GM23338 (cell line): ENCODE data around the gene VPS45. TPM values are rescaled to one million over a fixed set of nuclear protein-coding genes. Genes with fewer than 3 reads are reported as not detected.

ENCODE experiments used
- ATAC-seq: fragments of 200-7000 bp; cut with Tn5 transposase; 3 replicates; pipeline ENCODE4 v1.9.1; 2020
- DNase-seq: peaks from one replicate; pipeline ENCODE4 v3.0.0-alpha.2; 2015; ENCODE audit warnings: low spot score
- H2AFZ ChIP-seq: fragments of 200-600 bp; sonication (generic); 2 replicates; pipeline ENCODE4 v1.8.0; 2016; ENCODE audit warnings: antibody characterized with exemption, mild to moderate bottlenecking, moderate library complexity
- H3F3A ChIP-seq: fragments of 200-600 bp; sonication (generic); replicated peaks from 2 replicates; pipeline ENCODE4 v1.8.0; 2017; ENCODE audit warnings: antibody characterized with exemption, mixed run types, low read depth
- H3K27ac ChIP-seq: fragments of 200-600 bp; sonication (generic); 2 replicates; pipeline ENCODE4 v1.6.1; 2016; ENCODE audit warnings: low read depth
- H3K27me3 ChIP-seq: fragments of 200-600 bp; sonication (generic); 2 replicates; pipeline ENCODE4 v1.8.0; 2016; ENCODE audit warnings: mild to moderate bottlenecking, mixed run types, moderate library complexity; ENCODE audit not compliant: insufficient read depth
- H3K36me3 ChIP-seq: fragments of 200-600 bp; sonication (generic); 2 replicates; pipeline ENCODE4 v1.8.0; 2016; ENCODE audit warnings: mild to moderate bottlenecking; ENCODE audit not compliant: insufficient read depth
- H3K4me1 ChIP-seq: fragments of 200-600 bp; sonication (generic); 2 replicates; pipeline ENCODE4 v1.8.0; 2016; ENCODE audit warnings: mild to moderate bottlenecking, moderate library complexity; ENCODE audit not compliant: insufficient read depth
- H3K4me2 ChIP-seq: fragments of 200-600 bp; sonication (generic); 2 replicates; pipeline ENCODE4 v1.7.1; 2017; ENCODE audit warnings: mixed run types
- H3K4me3 ChIP-seq: fragments of 200-600 bp; sonication (generic); 2 replicates; pipeline ENCODE4 v1.6.1; 2016; ENCODE audit warnings: mixed run types
- H3K79me2 ChIP-seq: fragments of 200-600 bp; sonication (generic); replicated peaks from 2 replicates; pipeline ENCODE4 v1.8.0; 2017; ENCODE audit warnings: mild to moderate bottlenecking; ENCODE audit not compliant: insufficient read depth
- H3K9me2 ChIP-seq: fragments of 200-600 bp; sonication (generic); 2 replicates; pipeline ENCODE4 v1.8.0; 2017; ENCODE audit not compliant: insufficient read depth
- H4K20me1 ChIP-seq: fragments of 200-600 bp; sonication (generic); replicated peaks from 2 replicates; pipeline ENCODE4 v1.8.0; 2017; ENCODE audit warnings: mild to moderate bottlenecking; ENCODE audit not compliant: insufficient read depth
- H3K27ac Mint-ChIP-seq: 2 replicates; pipeline ENCODE4 v1.8.0; 2020; ENCODE audit warnings: inconsistent platforms, mild to moderate bottlenecking, moderate library complexity, mixed read lengths
- H3K27me3 Mint-ChIP-seq: 3 replicates; pipeline ENCODE4 v1.8.0; 2022; ENCODE audit warnings: low read depth, mild to moderate bottlenecking, moderate library complexity, mixed read lengths, inconsistent platforms; ENCODE audit not compliant: insufficient read depth, poor library complexity
- H3K36me3 Mint-ChIP-seq: 3 replicates; pipeline ENCODE4 v1.8.0; 2021; ENCODE audit warnings: low read depth, mild to moderate bottlenecking, inconsistent platforms, moderate library complexity, mixed read lengths
- H3K4me1 Mint-ChIP-seq: 3 replicates; pipeline ENCODE4 v1.8.0; 2020; ENCODE audit warnings: mild to moderate bottlenecking, inconsistent platforms, mixed read lengths
- H3K4me3 Mint-ChIP-seq: 3 replicates; pipeline ENCODE4 v1.8.0; 2021; ENCODE audit warnings: moderate library complexity, mild to moderate bottlenecking, inconsistent platforms, mixed read lengths
- H3K9me3 Mint-ChIP-seq: 3 replicates; pipeline ENCODE4 v1.8.0; 2020; ENCODE audit warnings: moderate library complexity, mild to moderate bottlenecking, inconsistent platforms, mixed read lengths
- CREB1 ChIP-seq: fragments of 250-450 bp; sonication (Bioruptor Pico); IDR thresholded peaks from 2 replicates; pipeline ENCODE4 v1.5.0; 2020; ENCODE audit warnings: low read depth, mild to moderate bottlenecking, moderate library complexity
- EZH2 ChIP-seq: fragments of 200-600 bp; sonication (generic); IDR thresholded peaks from one replicate; pipeline ENCODE4 v1.8.0; 2017; ENCODE audit warnings: antibody characterized with exemption, mild to moderate bottlenecking, low read depth; ENCODE audit not compliant: unreplicated experiment
- EZH2phosphoT487 ChIP-seq: fragments of 200-600 bp; sonication (generic); IDR thresholded peaks from one replicate; pipeline ENCODE4 v1.8.1; 2018; ENCODE audit warnings: antibody characterized with exemption; ENCODE audit not compliant: unreplicated experiment
- JUNB ChIP-seq: IDR thresholded peaks from one replicate; pipeline ENCODE4 v1.6.1; 2016; ENCODE audit warnings: antibody characterized with exemption; ENCODE audit not compliant: unreplicated experiment
- NANOG ChIP-seq: IDR thresholded peaks from 2 replicates; pipeline ENCODE4 v1.6.1; 2016; ENCODE audit warnings: antibody characterized with exemption, borderline replicate concordance
- POLR2AphosphoS5 ChIP-seq: IDR thresholded peaks from 2 replicates; pipeline ENCODE4 v1.6.1; 2016; ENCODE audit warnings: antibody characterized with exemption, low read depth
- STAT1 ChIP-seq: IDR thresholded peaks from one replicate; pipeline ENCODE4 v1.6.1; 2016; ENCODE audit warnings: antibody characterized with exemption; ENCODE audit not compliant: unreplicated experiment
- ZNF114 ChIP-seq: fragments of 250-450 bp; sonication (Bioruptor Pico); IDR thresholded peaks from 2 replicates; pipeline ENCODE4 v1.5.0; 2020; ENCODE audit warnings: mild to moderate bottlenecking, moderate library complexity
- ZNF331 ChIP-seq: fragments of 250-450 bp; sonication (Bioruptor Pico); IDR thresholded peaks from 2 replicates; pipeline ENCODE4 v1.5.0; 2020; ENCODE audit warnings: low read depth, mild to moderate bottlenecking, moderate library complexity
- polyA plus RNA-seq: library from polyadenylated mRNA; unstranded; fragments of >200 nt; fragmentation: Nextera tagmentation; extraction: Ambion mirVana; gene quantifications from 2 replicates; pipeline ENCODE4 v1.2.1, GENCODE V29; 2016
- total RNA-seq: library from RNA; depleted of rRNA; stranded (reverse); fragments of >200 nt; shearing (Covaris generic); gene quantifications from 2 replicates; pipeline ENCODE4 v1.2.3, GENCODE V29; 2014
- TF ChIP-seq, protein P1 (sequence below): fragments of 250-450 bp; sonication (Bioruptor Pico); IDR thresholded peaks from 2 replicates; pipeline ENCODE4 v1.5.0; 2020; ENCODE audit warnings: mild to moderate bottlenecking, moderate library complexity
- TF ChIP-seq, protein P2 (sequence below), 2 experiments: fragments of 200-600 bp in 1 of 2; sonication (generic) in 1 of 2; conservative IDR thresholded peaks; 2 replicates each; pipeline versions ENCODE4 v1.5.1 to v1.6.1; 2016 to 2017; ENCODE audit warnings: antibody characterized with exemption in 2 of 2, low read depth in 2 of 2, mild to moderate bottlenecking in 2 of 2, moderate library complexity in 1 of 2
- TF ChIP-seq, protein P3 (sequence below): IDR thresholded peaks from one replicate; pipeline ENCODE4 v1.6.1; 2018; ENCODE audit warnings: antibody characterized with exemption; ENCODE audit not compliant: unreplicated experiment
- TF ChIP-seq, protein P4 (sequence below): IDR thresholded peaks from 2 replicates; pipeline ENCODE4 v1.6.1; 2016; ENCODE audit warnings: antibody characterized with exemption

VPS45 gene
- total and polyA plus RNA-seq, 2 experiments from 2014 or later: 23.5 to 37.5 TPM

DNA sequence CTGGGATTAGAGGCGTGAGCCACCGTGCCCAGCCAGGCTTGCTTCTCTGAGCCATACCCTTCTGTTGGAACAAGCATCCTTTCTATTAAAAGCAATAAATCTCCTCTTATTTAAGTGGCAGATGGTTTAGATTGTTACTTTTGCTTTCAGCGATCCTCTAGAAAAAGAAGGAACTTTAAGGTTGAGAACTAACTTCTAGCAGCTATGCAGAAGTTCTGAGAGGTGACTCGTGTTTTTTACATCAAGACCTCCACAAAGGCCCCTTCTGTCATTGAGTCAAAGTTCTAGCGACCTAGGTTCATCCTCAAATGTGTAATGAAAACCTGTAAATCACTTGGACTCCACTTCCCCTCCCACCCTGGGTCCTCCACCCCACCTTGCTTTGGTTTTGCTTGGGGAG, 112.9 kb downstream of the VPS45 start:
- H3K79me2 ChIP-seq: no peaks in the 10 kb centered on the region
- H3K9me2 ChIP-seq: no peaks in the 10 kb centered on the region
- H3K36me3 ChIP-seq: no peaks in the 10 kb centered on the region
- Mint-ChIP-seq H3K4me3 (no peak overlapping the region), H3K9me3 (no peaks in the 10 kb centered on the region), H3K27ac (no peak overlapping the region), H3K27me3 (peaks cover 2% of the 10 kb centered on the region), H3K4me1 (no peaks in the 10 kb centered on the region; the same call in 2 of the 3 replicates), H3K36me3 (no peaks in the 10 kb centered on the region)
- no peaks in the 10 kb centered on the region for H3K27me3 ChIP-seq
- H2AFZ ChIP-seq: no peak overlapping the region
- DNase-seq: no peak
- no peaks in the 10 kb centered on the region for H3K4me1 ChIP-seq
- no peak for ATAC-seq
- H3K4me2 ChIP-seq: no peak overlapping the region
- H3K27ac ChIP-seq: no peak overlapping the region
- TF ChIP-seq CREB1 (CRISPR knock-in tag): no peak
- no peak for TF ChIP-seq STAT1
- TF ChIP-seq EZH2phosphoT487: no peak
- no peak for TF ChIP-seq ZNF114 (CRISPR knock-in tag)
- no peak for TF ChIP-seq EZH2
- TF ChIP-seq, protein P1, sequence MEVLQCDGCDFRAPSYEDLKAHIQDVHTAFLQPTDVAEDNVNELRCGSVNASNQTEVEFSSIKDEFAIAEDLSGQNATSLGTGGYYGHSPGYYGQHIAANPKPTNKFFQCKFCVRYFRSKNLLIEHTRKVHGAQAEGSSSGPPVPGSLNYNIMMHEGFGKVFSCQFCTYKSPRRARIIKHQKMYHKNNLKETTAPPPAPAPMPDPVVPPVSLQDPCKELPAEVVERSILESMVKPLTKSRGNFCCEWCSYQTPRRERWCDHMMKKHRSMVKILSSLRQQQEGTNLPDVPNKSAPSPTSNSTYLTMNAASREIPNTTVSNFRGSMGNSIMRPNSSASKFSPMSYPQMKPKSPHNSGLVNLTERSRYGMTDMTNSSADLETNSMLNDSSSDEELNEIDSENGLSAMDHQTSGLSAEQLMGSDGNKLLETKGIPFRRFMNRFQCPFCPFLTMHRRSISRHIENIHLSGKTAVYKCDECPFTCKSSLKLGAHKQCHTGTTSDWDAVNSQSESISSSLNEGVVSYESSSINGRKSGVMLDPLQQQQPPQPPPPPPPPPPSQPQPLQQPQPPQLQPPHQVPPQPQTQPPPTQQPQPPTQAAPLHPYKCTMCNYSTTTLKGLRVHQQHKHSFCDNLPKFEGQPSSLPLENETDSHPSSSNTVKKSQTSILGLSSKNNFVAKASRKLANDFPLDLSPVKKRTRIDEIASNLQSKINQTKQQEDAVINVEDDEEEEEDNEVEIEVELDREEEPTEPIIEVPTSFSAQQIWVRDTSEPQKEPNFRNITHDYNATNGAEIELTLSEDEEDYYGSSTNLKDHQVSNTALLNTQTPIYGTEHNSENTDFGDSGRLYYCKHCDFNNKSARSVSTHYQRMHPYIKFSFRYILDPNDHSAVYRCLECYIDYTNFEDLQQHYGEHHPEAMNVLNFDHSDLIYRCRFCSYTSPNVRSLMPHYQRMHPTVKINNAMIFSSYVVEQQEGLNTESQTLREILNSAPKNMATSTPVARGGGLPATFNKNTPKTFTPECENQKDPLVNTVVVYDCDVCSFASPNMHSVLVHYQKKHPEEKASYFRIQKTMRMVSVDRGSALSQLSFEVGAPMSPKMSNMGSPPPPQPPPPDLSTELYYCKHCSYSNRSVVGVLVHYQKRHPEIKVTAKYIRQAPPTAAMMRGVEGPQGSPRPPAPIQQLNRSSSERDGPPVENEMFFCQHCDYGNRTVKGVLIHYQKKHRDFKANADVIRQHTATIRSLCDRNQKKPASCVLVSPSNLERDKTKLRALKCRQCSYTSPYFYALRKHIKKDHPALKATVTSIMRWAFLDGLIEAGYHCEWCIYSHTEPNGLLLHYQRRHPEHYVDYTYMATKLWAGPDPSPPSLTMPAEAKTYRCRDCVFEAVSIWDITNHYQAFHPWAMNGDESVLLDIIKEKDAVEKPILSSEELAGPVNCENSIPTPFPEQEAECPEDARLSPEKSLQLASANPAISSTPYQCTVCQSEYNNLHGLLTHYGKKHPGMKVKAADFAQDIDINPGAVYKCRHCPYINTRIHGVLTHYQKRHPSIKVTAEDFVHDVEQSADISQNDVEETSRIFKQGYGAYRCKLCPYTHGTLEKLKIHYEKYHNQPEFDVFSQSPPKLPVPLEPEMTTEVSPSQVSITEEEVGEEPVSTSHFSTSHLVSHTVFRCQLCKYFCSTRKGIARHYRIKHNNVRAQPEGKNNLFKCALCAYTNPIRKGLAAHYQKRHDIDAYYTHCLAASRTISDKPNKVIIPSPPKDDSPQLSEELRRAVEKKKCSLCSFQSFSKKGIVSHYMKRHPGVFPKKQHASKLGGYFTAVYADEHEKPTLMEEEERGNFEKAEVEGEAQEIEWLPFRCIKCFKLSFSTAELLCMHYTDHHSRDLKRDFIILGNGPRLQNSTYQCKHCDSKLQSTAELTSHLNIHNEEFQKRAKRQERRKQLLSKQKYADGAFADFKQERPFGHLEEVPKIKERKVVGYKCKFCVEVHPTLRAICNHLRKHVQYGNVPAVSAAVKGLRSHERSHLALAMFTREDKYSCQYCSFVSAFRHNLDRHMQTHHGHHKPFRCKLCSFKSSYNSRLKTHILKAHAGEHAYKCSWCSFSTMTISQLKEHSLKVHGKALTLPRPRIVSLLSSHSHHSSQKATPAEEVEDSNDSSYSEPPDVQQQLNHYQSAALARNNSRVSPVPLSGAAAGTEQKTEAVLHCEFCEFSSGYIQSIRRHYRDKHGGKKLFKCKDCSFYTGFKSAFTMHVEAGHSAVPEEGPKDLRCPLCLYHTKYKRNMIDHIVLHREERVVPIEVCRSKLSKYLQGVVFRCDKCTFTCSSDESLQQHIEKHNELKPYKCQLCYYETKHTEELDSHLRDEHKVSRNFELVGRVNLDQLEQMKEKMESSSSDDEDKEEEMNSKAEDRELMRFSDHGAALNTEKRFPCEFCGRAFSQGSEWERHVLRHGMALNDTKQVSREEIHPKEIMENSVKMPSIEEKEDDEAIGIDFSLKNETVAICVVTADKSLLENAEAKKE (CRISPR knock-in tag): no peak
- no peak for TF ChIP-seq NANOG
- TF ChIP-seq, protein P2, sequence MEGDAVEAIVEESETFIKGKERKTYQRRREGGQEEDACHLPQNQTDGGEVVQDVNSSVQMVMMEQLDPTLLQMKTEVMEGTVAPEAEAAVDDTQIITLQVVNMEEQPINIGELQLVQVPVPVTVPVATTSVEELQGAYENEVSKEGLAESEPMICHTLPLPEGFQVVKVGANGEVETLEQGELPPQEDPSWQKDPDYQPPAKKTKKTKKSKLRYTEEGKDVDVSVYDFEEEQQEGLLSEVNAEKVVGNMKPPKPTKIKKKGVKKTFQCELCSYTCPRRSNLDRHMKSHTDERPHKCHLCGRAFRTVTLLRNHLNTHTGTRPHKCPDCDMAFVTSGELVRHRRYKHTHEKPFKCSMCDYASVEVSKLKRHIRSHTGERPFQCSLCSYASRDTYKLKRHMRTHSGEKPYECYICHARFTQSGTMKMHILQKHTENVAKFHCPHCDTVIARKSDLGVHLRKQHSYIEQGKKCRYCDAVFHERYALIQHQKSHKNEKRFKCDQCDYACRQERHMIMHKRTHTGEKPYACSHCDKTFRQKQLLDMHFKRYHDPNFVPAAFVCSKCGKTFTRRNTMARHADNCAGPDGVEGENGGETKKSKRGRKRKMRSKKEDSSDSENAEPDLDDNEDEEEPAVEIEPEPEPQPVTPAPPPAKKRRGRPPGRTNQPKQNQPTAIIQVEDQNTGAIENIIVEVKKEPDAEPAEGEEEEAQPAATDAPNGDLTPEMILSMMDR (conservative IDR thresholded peaks at IDR 0.05; ENCODE audit: low read depth in 2 of 2): no peak
- no peak for TF ChIP-seq JUNB
- TF ChIP-seq, protein P3, sequence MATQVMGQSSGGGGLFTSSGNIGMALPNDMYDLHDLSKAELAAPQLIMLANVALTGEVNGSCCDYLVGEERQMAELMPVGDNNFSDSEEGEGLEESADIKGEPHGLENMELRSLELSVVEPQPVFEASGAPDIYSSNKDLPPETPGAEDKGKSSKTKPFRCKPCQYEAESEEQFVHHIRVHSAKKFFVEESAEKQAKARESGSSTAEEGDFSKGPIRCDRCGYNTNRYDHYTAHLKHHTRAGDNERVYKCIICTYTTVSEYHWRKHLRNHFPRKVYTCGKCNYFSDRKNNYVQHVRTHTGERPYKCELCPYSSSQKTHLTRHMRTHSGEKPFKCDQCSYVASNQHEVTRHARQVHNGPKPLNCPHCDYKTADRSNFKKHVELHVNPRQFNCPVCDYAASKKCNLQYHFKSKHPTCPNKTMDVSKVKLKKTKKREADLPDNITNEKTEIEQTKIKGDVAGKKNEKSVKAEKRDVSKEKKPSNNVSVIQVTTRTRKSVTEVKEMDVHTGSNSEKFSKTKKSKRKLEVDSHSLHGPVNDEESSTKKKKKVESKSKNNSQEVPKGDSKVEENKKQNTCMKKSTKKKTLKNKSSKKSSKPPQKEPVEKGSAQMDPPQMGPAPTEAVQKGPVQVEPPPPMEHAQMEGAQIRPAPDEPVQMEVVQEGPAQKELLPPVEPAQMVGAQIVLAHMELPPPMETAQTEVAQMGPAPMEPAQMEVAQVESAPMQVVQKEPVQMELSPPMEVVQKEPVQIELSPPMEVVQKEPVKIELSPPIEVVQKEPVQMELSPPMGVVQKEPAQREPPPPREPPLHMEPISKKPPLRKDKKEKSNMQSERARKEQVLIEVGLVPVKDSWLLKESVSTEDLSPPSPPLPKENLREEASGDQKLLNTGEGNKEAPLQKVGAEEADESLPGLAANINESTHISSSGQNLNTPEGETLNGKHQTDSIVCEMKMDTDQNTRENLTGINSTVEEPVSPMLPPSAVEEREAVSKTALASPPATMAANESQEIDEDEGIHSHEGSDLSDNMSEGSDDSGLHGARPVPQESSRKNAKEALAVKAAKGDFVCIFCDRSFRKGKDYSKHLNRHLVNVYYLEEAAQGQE: no peak
- no peak for TF ChIP-seq POLR2AphosphoS5
- TF ChIP-seq, protein P4, sequence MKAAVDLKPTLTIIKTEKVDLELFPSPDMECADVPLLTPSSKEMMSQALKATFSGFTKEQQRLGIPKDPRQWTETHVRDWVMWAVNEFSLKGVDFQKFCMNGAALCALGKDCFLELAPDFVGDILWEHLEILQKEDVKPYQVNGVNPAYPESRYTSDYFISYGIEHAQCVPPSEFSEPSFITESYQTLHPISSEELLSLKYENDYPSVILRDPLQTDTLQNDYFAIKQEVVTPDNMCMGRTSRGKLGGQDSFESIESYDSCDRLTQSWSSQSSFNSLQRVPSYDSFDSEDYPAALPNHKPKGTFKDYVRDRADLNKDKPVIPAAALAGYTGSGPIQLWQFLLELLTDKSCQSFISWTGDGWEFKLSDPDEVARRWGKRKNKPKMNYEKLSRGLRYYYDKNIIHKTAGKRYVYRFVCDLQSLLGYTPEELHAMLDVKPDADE: no peak
- TF ChIP-seq ZNF331 (CRISPR knock-in tag): no peak
- H4K20me1 ChIP-seq: no peaks in the 10 kb centered on the region
- H3K4me3 ChIP-seq: no peak overlapping the region
- H3F3A ChIP-seq: no peaks in the 10 kb centered on the region
